8988T (cell line): Measurements from ENCODE around the gene CD44.
"Not testable (repeated sequence)": the region's sequence is repeated elsewhere in the genome, so short reads cannot be mapped to it uniquely, and the experiment has no call there.

Experiments used
- DNase-seq: peaks from one replicate; pipeline ENCODE4 v3.0.0; 2011

Gene CD44

GRCh38 chr11:35216962-35217678 lies 78.1 kb downstream of the CD44 start:
- no peak for DNase-seq

GRCh38 chr11:35218956-35219355 lies 80.0 kb downstream of the CD44 start:
- DNase-seq = no peak

GRCh38 chr11:35223371-35223796 lies 84.4 kb downstream of the CD44 start:
- no peak for DNase-seq

- DNase-seq = no peak
These were observed 85.0 kb downstream of the CD44 start for GRCh38 chr11:35223991-35224390.

- DNase-seq = no peak
These were observed 87.1 kb downstream of the CD44 start for GRCh38 chr11:35225946-35226520.

- not testable (repeated sequence) for DNase-seq
These were observed 87.8 kb downstream of the CD44 start for GRCh38 chr11:35226756-35227155.

GRCh38 chr11:35227576-35228327 lies 88.8 kb downstream of the CD44 start:
- no peak for DNase-seq

- DNase-seq = no peak
These were observed 89.4 kb downstream of the CD44 start for GRCh38 chr11:35228328-35228725.

GRCh38 chr11:35230388-35230787 lies 91.4 kb downstream of the CD44 start:
- DNase-seq = no peak

- DNase-seq = no peak
These were observed 92.3 kb downstream of the CD44 start for GRCh38 chr11:35231076-35231860.

GRCh38 chr11:35232891-35233330 lies 93.9 kb downstream of the CD44 start:
- DNase-seq = no peak

- DNase-seq = no peak
These were observed 94.5 kb downstream of the CD44 start for GRCh38 chr11:35233518-35233917.

- no peak for DNase-seq
These were observed 95.6 kb downstream of the CD44 start for GRCh38 chr11:35234460-35235156.

GRCh38 chr11:35235157-35235468 lies 96.1 kb downstream of the CD44 start:
- DNase-seq = no peak

GRCh38 chr11:35235498-35235897 lies 96.5 kb downstream of the CD44 start:
- DNase-seq = no peak

- DNase-seq = no peak
These were observed 97.1 kb downstream of the CD44 start for GRCh38 chr11:35235936-35236666.

GRCh38 chr11:35236667-35237003 lies 97.7 kb downstream of the CD44 start:
- no peak for DNase-seq

- no peak for DNase-seq
These were observed 98.4 kb downstream of the CD44 start for GRCh38 chr11:35237351-35237750.

GRCh38 chr11:35237860-35238715 lies 99.1 kb downstream of the CD44 start:
- peak; percentile 26 for DNase-seq

GRCh38 chr11:35238882-35239281 lies 99.9 kb downstream of the CD44 start:
- DNase-seq = no peak

GRCh38 chr11:35239471-35240075 lies 100.6 kb downstream of the CD44 start:
- DNase-seq = no peak
